HUDEP-2 (cell line): Measurements from ENCODE around the gene ALX4.

ENCODE experiments used
- DNase-seq, 76 experiments: peaks; one replicate each; lab custom pipeline; 2025; ENCODE audit not compliant: unreplicated experiment in 76 of 76; lab: John Stamatoyannopoulos, UW

ALX4 gene

GRCh38 chr11:44217432-44217831 is 92.5 kb downstream of the ALX4 start:
- DNase-seq: no peak

- no peak for DNase-seq
These were observed 96.8 kb downstream of the ALX4 start for GRCh38 chr11:44213148-44213547.

GRCh38 chr11:44212128-44212527 is 97.8 kb downstream of the ALX4 start:
- no peak for DNase-seq
